Measurements from ENCODE around the gene RGS3.
"Not testable (repeated sequence)": the region's sequence is repeated elsewhere in the genome, so short reads cannot be mapped to it uniquely, and the experiment has no call there.

The RGS3 gene

GRCh38 chr9:113547501-113547900 lies 84.0 kb downstream of the RGS3 start:
- DNase-seq (ENCODE audit: low read depth) = no peak

- DNase-seq (ENCODE audit: low read depth) = peak; percentile 23
Observed at GRCh38 chr9:113548221-113549041, 84.9 kb downstream of the RGS3 start.

GRCh38 chr9:113549892-113550291 lies 86.4 kb downstream of the RGS3 start:
- not testable (repeated sequence) for DNase-seq (ENCODE audit: low read depth)

- no peak for DNase-seq (ENCODE audit: low read depth)
Observed at GRCh38 chr9:113556877-113557593, 93.5 kb downstream of the RGS3 start.

GRCh38 chr9:113558632-113559502 lies 95.3 kb downstream of the RGS3 start:
- DNase-seq (ENCODE audit: low read depth) = peak; percentile 90

- no peak for DNase-seq (ENCODE audit: low read depth)
Observed at GRCh38 chr9:113559834-113560800, 96.6 kb downstream of the RGS3 start.

- DNase-seq (ENCODE audit: low read depth) = no peak
Observed at GRCh38 chr9:113562653-113563381, 99.3 kb downstream of the RGS3 start.

GRCh38 chr9:113563826-113564497 lies 100.4 kb downstream of the RGS3 start:
- DNase-seq (ENCODE audit: low read depth) = no peak

GRCh38 chr9:113564498-113565237 lies 101.1 kb downstream of the RGS3 start:
- peak; percentile 84 for DNase-seq (ENCODE audit: low read depth)

- no peak for DNase-seq (ENCODE audit: low read depth)
Observed at GRCh38 chr9:113566016-113566711, 102.6 kb downstream of the RGS3 start.

- DNase-seq (ENCODE audit: low read depth) = peak; percentile 72
Observed at GRCh38 chr9:113566712-113567071, 103.2 kb downstream of the RGS3 start.

GRCh38 chr9:113567361-113568080 lies 104.0 kb downstream of the RGS3 start:
- no peak for DNase-seq (ENCODE audit: low read depth)

- DNase-seq (ENCODE audit: low read depth) = no peak
Observed at GRCh38 chr9:113568081-113568435, 104.5 kb downstream of the RGS3 start.

GRCh38 chr9:113568571-113569321 lies 105.2 kb downstream of the RGS3 start:
- peak; percentile 25 for DNase-seq (ENCODE audit: low read depth)

- no peak for DNase-seq (ENCODE audit: low read depth)
Observed at GRCh38 chr9:113569472-113570060, 106.0 kb downstream of the RGS3 start.

GRCh38 chr9:113570106-113570505 lies 106.6 kb downstream of the RGS3 start:
- no peak for DNase-seq (ENCODE audit: low read depth)

Measured in fibroblast of gingiva (primary cell).